Heart left ventricle (tissue), 16 donors: ENCODE measurements around the gene IL1A. TPM values are rescaled to one million over a fixed set of nuclear protein-coding genes. Genes with fewer than 3 reads are reported as not detected.

Experiments
- ATAC-seq, 4 donors: fragments of 200-7000 bp; cut with Tn5 transposase; one replicate each; pipeline ENCODE4 v1.9.1; 2020 to 2022; ENCODE audit warnings: moderate library complexity in 4 of 4, mild to moderate bottlenecking in 3 of 4, moderate number of reproducible peaks in 1 of 4
- DNase-seq, 5 donors: peaks; one replicate each; pipeline ENCODE4 v3.0.0-alpha.2; 2020
- H3K27ac ChIP-seq, 12 donors: fragments of 200-600 bp; sonication (generic) in 4 of 12; one replicate each; pipeline versions ENCODE4 v1.5.0 to v1.8.0; 2016 to 2022; ENCODE audit warnings: mild to moderate bottlenecking in 2 of 12
- H3K27me3 ChIP-seq, 9 donors: fragments of 200-600 bp; sonication (generic) in 2 of 9; one replicate each; pipeline versions ENCODE4 v1.5.1 to v1.8.0; 2016 to 2022; ENCODE audit warnings: mild to moderate bottlenecking in 3 of 9
- H3K36me3 ChIP-seq, 9 donors: fragments of 200-600 bp; sonication (generic) in 2 of 9; one replicate each; pipeline versions ENCODE4 v1.5.0 to v1.8.0; 2018 to 2022; ENCODE audit warnings: mild to moderate bottlenecking in 2 of 9
- H3K4me1 ChIP-seq, 12 donors: fragments of 200-600 bp; sonication (generic) in 4 of 12; one replicate each; pipeline versions ENCODE4 v1.5.0 to v1.8.0; 2016 to 2022; ENCODE audit warnings: mild to moderate bottlenecking in 3 of 12
- H3K4me3 ChIP-seq, 12 donors: fragments of 200-600 bp; sonication (generic) in 4 of 12; one replicate each; pipeline versions ENCODE4 v1.5.0 to v1.8.0; 2017 to 2022; ENCODE audit warnings: mild to moderate bottlenecking in 9 of 12, moderate library complexity in 4 of 12
- H3K9me3 ChIP-seq, 12 donors: fragments of 200-600 bp; sonication (generic) in 4 of 12; one replicate each; pipeline versions ENCODE4 v1.5.0 to v1.8.0; 2016 to 2022; ENCODE audit warnings: mild to moderate bottlenecking in 1 of 12
- POLR2A ChIP-seq, 2 donors: fragments of 450-650 bp; IDR thresholded peaks; one replicate each; pipeline ENCODE4 v1.6.1; 2017; ENCODE audit warnings: antibody characterized with exemption in 2 of 2, mild to moderate bottlenecking in 2 of 2, moderate library complexity in 2 of 2
- WGBS, 4 donors: extraction: QIAGEN DNeasy Blood & Tissue Kit in 2 of 4; methylation state at CpG; one replicate each; pipeline versions ENCODE4 v1.1.5 to v1.1.7; 2013 to 2018; 5-methylcytosine and 5-hydroxymethylcytosine counted together
- intact Hi-C, 10 donors: fragments of 100-400 bp; cut with DNase I; formaldehyde crosslinking; loops; one replicate each; pipeline versions ENCODE4 v1.11.1 to v1.14.2; 2022
- polyA plus RNA-seq, 2 donors: library from polyadenylated mRNA; stranded (reverse); fragments of 200-250 nt; gene quantifications; one replicate each; pipeline ENCODE4 v1.2.3, GENCODE V29; 2013
- total RNA-seq, 9 donors: library from RNA; depleted of rRNA in 2 of 9; stranded (reverse); fragments of >200 nt in 2 of 9; fragmentation: NEBNext Ultra II Directional in 3 of 9; extraction: Animal tissue kit (Norgen Biotek cat#: 25700) in 3 of 9; gene quantifications; one replicate each; pipeline versions ENCODE4 v1.1.0 to v1.2.4, GENCODE V29; 2016 to 2023
- TF ChIP-seq, protein P1 (sequence below), 12 donors: fragments of 200-600 bp; sonication (generic) in 4 of 12; IDR thresholded peaks; one replicate each; pipeline versions ENCODE4 v1.5.0 to v1.8.0; 2018 to 2022; ENCODE audit warnings: antibody characterized with exemption in 12 of 12, mild to moderate bottlenecking in 5 of 12
- donor health status: ischemic (EF 13 %, LVEDD 7.1; RV severe dilation, severe dysfunction).
- donor health status: healthy with polysubstance abuse.
- donor health status: DM: no; HTN: yes; CAD: no.
- donor health status: DM: no; HTN: no; CAD: no.
- donor health status: ischemic (EF 25% LVEDD 6.9; RV normal size, moderate dysfunction).
- donor health status: ischemic (EF 25% LVEDD 5.7; RV mildly dilated, moderate dysfunction).
- donor health status: healthy.
- donor health status: DM: yes; HTN: yes; CAD: no.
- donor health status: ischemic (EF 35%, LVEDD 5.7; RV mildly dilated, moderate dysfunction).
- donor health status: nonischemic (EF 11% LVEDD 7.7; RV severe dilation, severe dysfunction).
- donor health status: DM: yes; HTN: yes; CAD: no.
- donor health status: PGD.
- donor health status: ischemic (EF 29% LVEDD 5.4; RV normal size, mild dysfunction).
- donor health status: nonischemic (EF 23%, LVEDD 6.1; RV moderate dilation, normal function).

Gene IL1A
- total and polyA plus RNA-seq, 11 donors, result 0.13 TPM; not detected in 10

DNA sequence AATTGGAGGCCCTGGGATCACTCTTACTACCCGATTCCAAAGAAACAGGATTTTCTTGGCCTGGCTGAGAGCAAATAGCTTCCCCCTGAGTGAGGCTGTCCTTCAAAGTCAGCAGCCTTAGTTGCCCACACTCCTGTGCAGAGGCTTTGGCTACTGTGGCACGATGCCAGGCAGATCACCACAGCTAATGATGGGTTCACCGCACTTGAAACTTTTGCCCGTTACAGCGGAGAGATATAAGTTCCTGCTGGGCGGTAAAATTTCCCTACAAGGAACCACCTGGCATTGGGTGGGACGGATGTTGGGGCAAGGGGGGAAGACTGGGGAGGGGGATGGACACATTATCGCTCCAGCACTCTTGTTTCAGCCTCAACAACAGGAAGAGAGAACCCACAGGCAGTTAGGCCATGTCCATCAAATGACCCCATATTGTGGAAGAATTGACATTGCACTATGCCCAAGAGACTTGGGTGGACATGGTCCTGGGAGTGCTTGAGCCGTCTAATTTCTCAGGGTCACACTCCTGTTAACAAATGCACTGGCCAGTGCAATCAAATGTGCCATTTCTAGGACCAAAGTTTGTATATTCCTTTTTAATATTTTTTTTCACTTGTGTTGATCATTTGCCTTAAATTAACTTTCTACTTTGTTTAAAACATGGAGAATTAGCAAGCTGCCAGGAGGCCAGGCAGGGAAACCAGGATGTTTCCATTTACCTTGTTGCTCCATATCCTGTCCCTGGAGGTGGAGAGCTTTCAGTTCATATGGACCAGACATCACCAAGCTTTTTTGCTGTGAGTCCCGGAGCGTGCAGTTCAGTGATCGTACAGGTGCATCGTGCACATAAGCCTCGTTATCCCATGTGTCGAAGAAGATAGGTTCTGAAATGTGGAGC lies 47.9 kb upstream of the IL1A start:
- WGBS, 4 donors, result 84 to 93% (median 88%) methylated on average over 15 of the region's 15 CpGs
- no peaks in the 10 kb centered on the region for H3K9me3 ChIP-seq
- intact Hi-C loops, result no loop called here
- no peak for DNase-seq
- H3K4me1 ChIP-seq, result peaks cover 0 to 41% (median 0%) of the 10 kb centered on the region in 12 donors
- no peak for TF ChIP-seq POLR2A (IDR thresholded peaks at IDR 0.05)
- TF ChIP-seq, protein P1, sequence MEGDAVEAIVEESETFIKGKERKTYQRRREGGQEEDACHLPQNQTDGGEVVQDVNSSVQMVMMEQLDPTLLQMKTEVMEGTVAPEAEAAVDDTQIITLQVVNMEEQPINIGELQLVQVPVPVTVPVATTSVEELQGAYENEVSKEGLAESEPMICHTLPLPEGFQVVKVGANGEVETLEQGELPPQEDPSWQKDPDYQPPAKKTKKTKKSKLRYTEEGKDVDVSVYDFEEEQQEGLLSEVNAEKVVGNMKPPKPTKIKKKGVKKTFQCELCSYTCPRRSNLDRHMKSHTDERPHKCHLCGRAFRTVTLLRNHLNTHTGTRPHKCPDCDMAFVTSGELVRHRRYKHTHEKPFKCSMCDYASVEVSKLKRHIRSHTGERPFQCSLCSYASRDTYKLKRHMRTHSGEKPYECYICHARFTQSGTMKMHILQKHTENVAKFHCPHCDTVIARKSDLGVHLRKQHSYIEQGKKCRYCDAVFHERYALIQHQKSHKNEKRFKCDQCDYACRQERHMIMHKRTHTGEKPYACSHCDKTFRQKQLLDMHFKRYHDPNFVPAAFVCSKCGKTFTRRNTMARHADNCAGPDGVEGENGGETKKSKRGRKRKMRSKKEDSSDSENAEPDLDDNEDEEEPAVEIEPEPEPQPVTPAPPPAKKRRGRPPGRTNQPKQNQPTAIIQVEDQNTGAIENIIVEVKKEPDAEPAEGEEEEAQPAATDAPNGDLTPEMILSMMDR (IDR thresholded peaks at IDR 0.05), result no peak
- peaks cover 0 to 7% (median 0%) of the 10 kb centered on the region in 9 donors for H3K27me3 ChIP-seq
- no peak overlapping the region for H3K4me3 ChIP-seq
- no peak overlapping the region for H3K27ac ChIP-seq
- H3K36me3 ChIP-seq, result no peaks in the 10 kb centered on the region
- no peak for ATAC-seq

DNA sequence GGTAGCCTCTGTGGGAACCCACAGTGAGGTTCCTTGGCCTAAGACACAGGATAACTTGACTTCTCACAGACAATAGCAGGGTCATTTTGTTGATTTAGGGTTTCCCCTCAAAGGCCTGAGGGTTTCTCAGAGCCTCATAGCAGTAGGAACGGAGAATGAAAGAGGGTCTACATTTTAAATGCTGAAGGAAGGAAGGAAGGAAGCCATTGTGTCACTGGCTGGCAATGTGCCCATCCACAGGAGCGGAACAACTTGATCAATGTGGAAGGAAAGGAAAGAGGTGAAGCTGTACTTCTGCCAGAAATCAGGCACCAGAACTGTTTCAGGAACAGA lies 47.2 kb upstream of the IL1A start:
- no peak overlapping the region for H3K4me3 ChIP-seq
- no peaks in the 10 kb centered on the region for H3K9me3 ChIP-seq
- WGBS, 4 donors, result 34 to 57% (median 51%) methylated on average over 2 of the region's 2 CpGs
- intact Hi-C loops, result no loop called here
- ATAC-seq (no peak), DNase-seq (peak in 1 of 5 donors; percentile 65)
- H3K27ac ChIP-seq, result no peak overlapping the region
- no peak for TF ChIP-seq POLR2A (IDR thresholded peaks at IDR 0.05)
- TF ChIP-seq, protein P1 (IDR thresholded peaks at IDR 0.05), result no peak
- H3K4me1 ChIP-seq, result peaks cover 0 to 36% (median 0%) of the 10 kb centered on the region in 12 donors
- H3K36me3 ChIP-seq, result no peaks in the 10 kb centered on the region
- H3K27me3 ChIP-seq, result peaks cover 0 to 7% (median 0%) of the 10 kb centered on the region in 9 donors

DNA sequence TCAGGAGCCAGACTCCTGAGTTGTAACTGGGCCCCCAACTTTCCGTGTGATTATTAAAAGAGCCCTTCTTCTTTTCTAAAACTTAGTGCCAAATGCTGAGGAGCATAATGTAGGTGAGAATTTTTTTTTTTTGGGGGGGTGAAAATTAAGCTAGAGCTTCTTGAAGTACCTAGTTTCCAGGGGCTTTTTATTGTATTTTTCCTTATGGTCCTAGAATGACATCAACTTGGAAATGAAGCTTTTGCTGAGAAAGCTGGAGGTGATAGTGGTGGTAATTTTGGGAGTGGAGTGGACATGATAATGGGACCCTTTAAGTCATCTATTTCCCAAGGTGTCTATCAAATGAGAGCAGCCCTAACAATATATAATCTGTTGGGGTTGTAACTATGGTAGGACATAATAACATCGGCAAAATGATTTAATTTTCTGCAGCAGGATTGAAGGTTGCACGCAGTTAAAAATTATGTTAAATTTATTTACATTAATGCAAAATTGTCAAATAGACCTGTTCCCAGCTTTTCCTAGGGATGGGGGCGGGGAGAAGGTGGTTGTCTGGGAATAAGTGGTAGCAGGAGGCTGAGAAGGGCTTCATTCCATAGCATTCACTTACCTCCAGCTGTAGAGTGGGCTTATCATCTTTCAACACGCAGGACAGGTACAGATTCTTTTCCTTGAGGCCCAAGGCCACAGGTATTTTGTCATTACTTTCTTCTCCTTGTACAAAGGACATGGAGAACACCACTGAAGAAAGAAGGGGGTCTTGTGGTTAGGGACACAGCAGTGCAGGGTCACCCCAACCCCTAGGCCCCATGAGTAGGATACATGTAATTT lies 46.6 kb upstream of the IL1A start:
- no peak for ATAC-seq
- peaks cover 0 to 7% (median 0%) of the 10 kb centered on the region in 9 donors for H3K27me3 ChIP-seq
- intact Hi-C loops, result no loop called here
- DNase-seq, result no peak
- peaks cover 0 to 31% (median 0%) of the 10 kb centered on the region in 12 donors for H3K4me1 ChIP-seq
- H3K9me3 ChIP-seq, result no peaks in the 10 kb centered on the region
- H3K4me3 ChIP-seq, result no peak overlapping the region
- H3K36me3 ChIP-seq, result no peaks in the 10 kb centered on the region
- TF ChIP-seq, protein P1 (IDR thresholded peaks at IDR 0.05), result no peak
- TF ChIP-seq POLR2A (IDR thresholded peaks at IDR 0.05), result no peak
- WGBS, 4 donors, result 76 to 97% (median 79%) methylated on average over 5 of the region's 5 CpGs
- no peak overlapping the region for H3K27ac ChIP-seq
